Fibroblast of the aortic adventitia (primary cell): ENCODE measurements around the gene SLC25A38. TPM values are rescaled to one million over a fixed set of nuclear protein-coding genes. Genes with fewer than 3 reads are reported as not detected.
"Not testable (repeated sequence)": the region's sequence is repeated elsewhere in the genome, so short reads cannot be mapped to it uniquely, and the experiment has no call there.

ENCODE experiments used
- DNase-seq: peaks from one replicate; pipeline ENCODE4 v3.0.0-alpha.2; 2010; ENCODE audit warnings: low read depth
- H3K4me3 ChIP-seq: 2 replicates; pipeline ENCODE4 v1.5.1; 2011; ENCODE audit warnings: low read depth, mild to moderate bottlenecking, control low read depth, low read length, moderate library complexity
- total RNA-seq: library from RNA; depleted of rRNA; stranded (reverse); fragments of >200 nt; gene quantifications from 2 replicates; pipeline ENCODE4 v1.2.3, GENCODE V29; 2012; ENCODE audit warnings: low replicate concordance
- TF ChIP-seq, protein P1 (sequence below): IDR thresholded peaks from 2 replicates; pipeline ENCODE4 v1.5.1; 2011; ENCODE audit warnings: mild to moderate bottlenecking, low read length, control low read depth, inconsistent platforms; ENCODE audit not compliant: insufficient read depth

SLC25A38 gene
- total RNA-seq, 1 donor, result 19.3 TPM

DNA sequence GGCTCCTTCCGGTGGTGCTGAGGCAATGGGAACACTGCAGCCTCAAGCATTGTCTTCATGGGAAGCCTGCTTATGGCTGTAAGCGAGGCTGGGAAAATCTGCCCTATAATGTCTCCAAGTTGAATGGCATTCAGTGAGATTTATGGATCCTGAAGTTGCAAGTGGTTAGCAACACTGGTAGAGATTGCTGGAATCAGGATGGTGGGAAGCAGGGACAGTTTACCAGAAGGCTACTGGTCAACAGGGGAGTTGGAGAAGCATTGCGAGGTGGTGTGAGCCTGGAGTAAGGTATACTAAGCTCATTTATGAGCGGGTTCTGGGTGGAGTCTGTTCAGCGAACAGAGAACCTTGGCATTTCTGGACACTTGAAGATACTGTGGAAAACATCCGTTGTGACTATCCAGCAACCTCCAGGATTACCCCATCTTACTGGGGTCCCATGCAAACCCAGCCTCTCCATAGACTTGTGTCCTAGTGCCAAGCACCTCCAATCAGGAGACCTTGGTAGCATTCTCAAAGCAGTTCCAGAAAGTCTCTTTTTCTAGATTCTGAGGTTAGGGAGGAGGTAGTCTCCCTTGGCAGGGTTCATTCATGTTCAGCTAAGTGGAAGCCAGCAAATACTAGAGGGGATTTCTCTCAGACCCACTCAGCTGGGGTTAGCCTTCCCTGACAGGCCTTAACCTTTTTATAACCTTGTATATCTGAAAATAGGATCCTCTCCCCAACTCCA, 30.7 kb downstream of the SLC25A38 start:
- H3K4me3 ChIP-seq, result no peak overlapping the region
- TF ChIP-seq, protein P1, sequence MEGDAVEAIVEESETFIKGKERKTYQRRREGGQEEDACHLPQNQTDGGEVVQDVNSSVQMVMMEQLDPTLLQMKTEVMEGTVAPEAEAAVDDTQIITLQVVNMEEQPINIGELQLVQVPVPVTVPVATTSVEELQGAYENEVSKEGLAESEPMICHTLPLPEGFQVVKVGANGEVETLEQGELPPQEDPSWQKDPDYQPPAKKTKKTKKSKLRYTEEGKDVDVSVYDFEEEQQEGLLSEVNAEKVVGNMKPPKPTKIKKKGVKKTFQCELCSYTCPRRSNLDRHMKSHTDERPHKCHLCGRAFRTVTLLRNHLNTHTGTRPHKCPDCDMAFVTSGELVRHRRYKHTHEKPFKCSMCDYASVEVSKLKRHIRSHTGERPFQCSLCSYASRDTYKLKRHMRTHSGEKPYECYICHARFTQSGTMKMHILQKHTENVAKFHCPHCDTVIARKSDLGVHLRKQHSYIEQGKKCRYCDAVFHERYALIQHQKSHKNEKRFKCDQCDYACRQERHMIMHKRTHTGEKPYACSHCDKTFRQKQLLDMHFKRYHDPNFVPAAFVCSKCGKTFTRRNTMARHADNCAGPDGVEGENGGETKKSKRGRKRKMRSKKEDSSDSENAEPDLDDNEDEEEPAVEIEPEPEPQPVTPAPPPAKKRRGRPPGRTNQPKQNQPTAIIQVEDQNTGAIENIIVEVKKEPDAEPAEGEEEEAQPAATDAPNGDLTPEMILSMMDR, result no peak
- no peak for DNase-seq

DNA sequence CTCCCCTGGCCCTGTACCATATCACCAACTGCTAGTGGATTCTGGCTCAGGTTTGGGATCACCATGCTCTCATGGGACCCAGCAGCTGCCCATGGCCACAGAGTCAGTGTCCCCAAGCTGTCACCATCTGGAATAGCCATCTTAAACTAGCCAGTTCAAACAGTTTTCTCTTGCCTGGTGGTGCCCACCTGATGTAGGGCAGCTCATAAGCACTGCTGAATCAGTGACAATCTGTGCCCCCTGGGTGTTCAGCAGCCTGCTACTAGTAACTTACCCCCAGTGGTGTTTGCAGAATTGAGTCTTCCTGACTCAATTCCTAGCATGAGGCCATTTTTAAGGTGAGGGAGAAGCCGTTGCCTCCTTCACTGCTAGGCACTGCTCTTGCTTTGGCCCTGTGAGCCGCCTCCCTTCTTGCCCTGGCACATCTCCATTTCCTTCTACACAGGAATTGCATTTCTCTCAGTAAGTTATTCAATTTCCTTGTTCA, 31.3 kb downstream of the SLC25A38 start:
- no peak overlapping the region for H3K4me3 ChIP-seq
- no peak for DNase-seq
- TF ChIP-seq, protein P1, result no peak

DNA sequence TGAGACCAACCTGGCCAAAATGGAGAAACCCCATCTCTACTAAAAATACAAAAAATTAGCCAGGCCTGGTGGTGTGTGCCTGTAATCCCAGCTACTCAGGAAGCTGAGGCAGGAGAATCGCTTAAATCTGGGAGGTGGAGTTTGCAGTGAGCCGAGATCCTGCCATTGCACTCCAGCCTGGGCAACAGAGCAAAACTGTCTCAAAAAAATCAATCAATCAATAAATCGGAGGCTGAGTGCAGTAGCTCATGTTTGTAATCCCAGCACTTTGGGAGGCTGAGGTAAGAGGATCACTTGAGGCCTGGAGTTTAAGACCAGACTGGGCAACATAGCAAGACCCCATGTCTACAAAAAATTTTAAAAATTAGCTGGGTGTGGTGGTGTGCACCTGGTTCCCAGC, 32.1 kb downstream of the SLC25A38 start:
- not testable (repeated sequence) for DNase-seq, H3K4me3 ChIP-seq

- TF ChIP-seq, protein P1, result no peak
- no peak for DNase-seq
- H3K4me3 ChIP-seq, result no peak overlapping the region
These were observed 32.8 kb downstream of the SLC25A38 start for GRCh38 chr3:39415983-39416382.

DNA sequence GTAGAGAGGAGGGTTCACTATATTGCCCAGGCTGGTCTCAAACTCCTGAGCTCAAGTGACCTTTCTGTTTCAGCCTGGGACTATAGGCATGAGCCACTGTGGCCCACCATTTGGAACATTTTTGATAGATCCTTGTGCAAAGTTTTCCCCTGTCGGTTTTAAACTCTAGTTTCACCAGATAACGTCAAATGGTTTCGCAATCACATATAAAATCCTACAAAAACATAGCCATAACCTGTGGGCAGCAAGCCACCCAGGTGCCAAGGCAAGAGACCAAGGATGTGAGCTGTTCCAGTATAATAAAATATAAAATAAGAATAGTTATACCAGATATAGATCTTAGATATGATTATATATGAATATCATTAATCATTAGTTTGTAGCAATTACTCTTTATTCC, 33.8 kb downstream of the SLC25A38 start:
- H3K4me3 ChIP-seq, DNase-seq: not testable (repeated sequence)

DNA sequence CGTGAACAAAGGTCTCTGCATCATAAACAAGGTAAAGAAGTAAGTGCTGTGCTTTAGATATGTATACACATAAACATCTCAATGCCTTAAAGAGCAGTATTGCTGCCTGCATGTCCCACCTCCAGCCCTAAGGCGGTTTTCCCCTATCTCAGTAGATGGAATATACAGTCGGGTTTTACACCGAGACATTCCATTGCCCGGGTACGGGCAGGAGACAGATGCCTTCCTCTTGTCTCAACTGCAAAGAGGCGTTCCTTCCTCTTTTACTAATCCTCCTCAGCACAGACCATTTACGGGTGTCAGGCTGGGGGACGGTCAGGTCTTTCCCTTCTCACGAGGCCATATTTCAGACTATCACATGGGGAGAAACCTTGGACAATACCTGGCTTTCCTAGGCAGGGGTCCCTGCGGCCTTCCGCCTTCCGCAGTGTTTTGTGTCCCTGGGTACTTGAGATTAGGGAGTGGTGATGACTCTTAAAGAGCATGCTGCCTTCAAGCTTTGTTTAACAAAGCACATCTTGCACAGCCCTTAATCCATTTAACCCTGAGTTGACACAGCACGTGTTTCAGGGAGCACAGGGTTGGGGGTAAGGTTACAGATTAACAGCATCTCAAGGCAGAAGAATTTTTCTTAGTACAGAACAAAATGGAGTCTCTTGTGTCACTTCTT, 35.5 kb downstream of the SLC25A38 start:
- not testable (repeated sequence) for H3K4me3 ChIP-seq, DNase-seq

DNA sequence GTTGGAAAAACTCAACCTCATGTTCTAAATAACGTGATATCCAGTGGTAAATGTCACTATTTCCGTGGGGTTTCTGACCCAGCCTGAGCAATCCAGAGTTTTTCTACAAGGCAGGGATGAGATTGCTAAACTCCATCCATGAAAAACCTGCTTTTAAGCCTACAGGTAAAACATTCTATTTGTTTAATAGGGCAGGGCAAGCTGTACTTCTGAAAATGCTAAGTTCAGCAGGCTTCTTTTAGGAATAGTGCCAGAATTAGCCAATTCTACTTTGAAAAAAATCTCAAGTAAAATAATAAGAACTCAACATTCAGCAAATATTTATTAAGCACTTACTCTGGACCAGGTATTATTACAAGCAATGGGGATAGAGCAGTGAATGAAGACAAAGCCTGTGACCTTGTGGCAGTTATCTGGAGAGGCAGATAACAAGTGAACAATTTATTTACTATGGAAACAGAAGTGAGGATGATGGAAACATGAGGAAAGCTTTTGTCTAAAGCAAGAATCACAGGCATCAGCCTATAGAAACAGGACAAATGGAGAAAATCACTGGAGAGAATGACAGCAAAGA, 36.7 kb downstream of the SLC25A38 start:
- H3K4me3 ChIP-seq, result no peak overlapping the region
- no peak for DNase-seq
- TF ChIP-seq, protein P1, result no peak

DNA sequence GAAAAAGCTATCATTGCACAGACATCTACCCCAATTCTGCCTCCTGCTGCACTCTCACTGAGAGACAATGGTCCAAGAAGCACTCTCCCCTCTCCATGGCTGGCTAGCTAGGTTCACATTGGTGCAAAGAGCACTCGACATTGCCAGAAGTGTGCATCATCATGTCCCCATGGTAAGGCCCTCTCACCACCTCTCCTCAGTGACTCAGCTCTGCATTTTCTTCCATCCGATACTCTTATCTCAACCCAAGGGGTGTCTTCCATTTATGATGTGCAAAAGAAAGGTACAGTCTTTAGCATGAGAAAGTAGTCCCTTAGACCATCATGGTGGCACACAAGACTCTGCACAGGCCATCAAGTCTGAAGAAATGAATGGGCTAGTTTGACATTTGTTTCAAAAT, 37.4 kb downstream of the SLC25A38 start:
- H3K4me3 ChIP-seq, result no peak overlapping the region
- TF ChIP-seq, protein P1, result no peak
- DNase-seq, result no peak
